Suppressor macrophage (primary cell): ENCODE measurements around the gene ADAMTS1.
"Not testable (repeated sequence)": the region's sequence is repeated elsewhere in the genome, so short reads cannot be mapped to it uniquely, and the experiment has no call there.

Experiments
- DNase-seq, 4 experiments: peaks; one replicate each; pipeline ENCODE4 v3.0.0-alpha.2; 2020 to 2022
- total RNA-seq, 17 experiments: gene quantifications; one replicate each; lab custom pipeline; 2026; ENCODE audit warnings: mixed read lengths in 6 of 17, inconsistent platforms in 3 of 17; lab: John Stamatoyannopoulos, UW

ADAMTS1 gene
- 0 to 2.5 (median 0) reads per million in 17 experiments for total RNA-seq

DNA sequence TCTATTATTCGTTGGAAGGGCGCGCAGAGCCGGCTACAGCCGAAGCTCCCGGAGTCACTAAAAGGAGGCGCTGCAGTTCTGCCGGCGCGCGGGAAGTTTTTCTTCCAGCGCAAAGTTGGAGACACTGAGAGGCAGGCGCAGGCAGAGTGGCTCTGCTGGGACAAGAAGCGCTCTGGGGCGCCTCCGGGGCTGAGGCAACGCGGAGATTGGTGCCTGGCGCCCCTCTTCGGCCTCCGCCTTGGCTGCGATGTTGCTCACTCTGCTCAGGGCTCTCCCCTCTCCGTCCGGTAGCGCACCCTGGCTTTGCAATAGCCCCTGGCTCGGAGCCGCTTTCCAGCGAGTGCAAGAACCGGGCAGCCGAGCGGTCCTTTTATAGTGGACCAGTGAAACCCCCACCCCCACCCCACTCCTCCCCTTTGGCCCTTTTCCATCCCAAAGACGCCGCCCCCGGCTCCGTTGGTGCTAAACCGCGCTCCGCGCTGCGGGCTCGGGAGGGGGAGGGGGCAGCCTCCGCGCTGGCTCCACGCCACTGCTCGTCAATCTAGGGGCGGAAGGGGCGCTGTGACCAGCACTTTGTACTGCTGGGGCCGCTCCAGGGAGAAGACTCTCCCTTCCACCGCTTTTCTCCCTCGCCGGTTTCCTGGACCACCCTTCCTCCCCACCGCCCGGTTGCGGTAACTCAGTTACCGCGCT lies at the start of gene ADAMTS1:
TSS of gene ADAMTS1 (minus strand) at position 344 of the 693 bp plus-strand sequence. CDS start 455 bp downstream, outside the sequence.
- DNase-seq: peak in 2 of 4 experiments; percentile 7 to 16

DNA sequence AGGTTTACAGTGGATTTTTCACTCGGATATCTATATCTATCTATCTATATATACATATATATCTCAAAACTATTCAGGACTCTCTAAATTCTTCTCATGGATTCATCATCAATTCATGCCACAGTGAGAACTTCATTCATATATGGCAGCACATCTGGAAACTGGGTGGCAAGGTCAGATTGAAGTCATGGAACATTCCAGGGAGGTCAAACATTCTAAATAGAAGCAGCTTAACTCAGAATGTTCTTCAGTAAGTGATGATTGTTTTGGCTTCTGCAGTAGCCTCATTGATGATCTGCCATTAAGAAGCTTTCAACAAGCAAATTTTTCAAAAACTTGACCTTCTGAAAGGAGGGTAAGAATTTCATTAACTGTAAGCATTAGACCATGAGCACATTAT lies 46.9 kb upstream of the ADAMTS1 start:
- no peak for DNase-seq

DNA sequence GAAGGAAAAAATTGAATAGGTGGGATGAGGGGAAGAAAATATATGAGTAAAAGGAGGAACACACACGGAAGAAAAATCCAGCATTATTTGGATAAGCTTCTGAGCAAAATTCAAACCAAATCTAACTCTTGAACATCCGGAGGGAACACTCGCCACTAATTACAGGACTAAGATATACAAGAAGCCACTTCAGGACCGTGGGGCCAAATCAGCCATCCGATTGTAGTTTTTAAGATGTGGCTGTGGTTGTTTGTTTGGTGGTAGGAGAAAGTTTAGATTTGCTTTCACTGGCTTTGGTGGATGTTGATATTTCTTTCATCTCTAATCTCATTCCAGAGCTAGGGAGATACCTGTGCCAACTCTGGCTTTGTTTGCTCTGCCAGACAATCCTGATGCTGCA lies 43.7 kb upstream of the ADAMTS1 start:
- DNase-seq: no peak

DNA sequence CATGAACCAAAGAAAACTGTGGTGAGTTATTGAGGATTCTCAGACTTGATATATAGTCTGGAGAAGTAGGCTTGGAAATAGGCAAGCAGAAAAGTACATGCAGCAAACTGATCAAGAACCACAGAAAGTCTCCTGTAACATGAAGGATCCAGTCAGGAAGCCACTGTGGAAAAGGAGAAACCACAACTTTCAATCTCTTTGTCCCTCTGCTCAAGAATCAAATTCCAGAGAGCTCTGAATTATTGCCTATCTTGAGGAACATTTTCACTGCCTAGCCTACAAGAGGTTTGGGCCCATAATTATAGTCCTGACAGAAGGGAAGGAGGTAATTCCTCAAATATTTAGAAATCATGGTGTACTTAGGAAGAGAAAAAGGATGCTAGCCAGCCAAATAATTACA lies 43.0 kb upstream of the ADAMTS1 start:
- DNase-seq: no peak

DNA sequence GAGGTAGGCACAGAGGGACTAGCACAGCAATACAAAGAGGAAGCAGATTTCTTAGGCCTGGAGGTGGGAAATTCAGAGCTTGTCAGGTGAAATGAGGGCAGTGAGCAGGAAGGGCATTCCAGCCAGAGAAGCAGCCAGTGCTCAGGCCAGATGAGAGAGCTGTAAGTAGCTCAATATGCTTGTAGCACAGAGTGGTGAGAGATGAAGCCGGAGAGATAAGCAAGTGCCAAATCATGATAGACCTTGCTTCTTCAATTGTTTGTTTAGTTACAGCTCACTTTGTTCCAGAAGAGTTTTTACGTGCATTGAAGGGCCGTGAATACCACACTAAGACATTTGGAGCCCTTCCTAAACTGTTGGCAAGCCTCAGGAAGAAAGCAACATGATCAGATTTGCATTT lies 42.0 kb upstream of the ADAMTS1 start:
- DNase-seq: no peak

DNA sequence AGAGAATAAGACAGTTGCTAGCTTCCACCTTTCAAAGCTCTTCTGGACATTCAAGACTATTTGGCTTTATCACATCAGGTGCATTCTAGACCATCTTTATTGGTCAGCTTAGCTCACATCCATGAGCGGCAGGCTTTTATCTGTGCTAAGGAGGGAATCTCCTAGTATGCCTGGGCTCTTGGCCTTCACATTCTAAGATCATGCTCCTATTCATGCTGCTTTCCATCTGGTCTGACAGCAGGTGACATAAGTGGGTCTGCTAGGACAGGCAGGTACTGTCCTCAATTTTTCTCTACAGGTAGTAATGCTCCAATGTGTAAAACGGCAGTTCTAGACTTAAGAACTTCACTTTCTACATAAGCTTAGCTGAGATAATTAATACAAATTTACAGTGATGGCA lies 39.2 kb upstream of the ADAMTS1 start:
- no peak for DNase-seq

DNA sequence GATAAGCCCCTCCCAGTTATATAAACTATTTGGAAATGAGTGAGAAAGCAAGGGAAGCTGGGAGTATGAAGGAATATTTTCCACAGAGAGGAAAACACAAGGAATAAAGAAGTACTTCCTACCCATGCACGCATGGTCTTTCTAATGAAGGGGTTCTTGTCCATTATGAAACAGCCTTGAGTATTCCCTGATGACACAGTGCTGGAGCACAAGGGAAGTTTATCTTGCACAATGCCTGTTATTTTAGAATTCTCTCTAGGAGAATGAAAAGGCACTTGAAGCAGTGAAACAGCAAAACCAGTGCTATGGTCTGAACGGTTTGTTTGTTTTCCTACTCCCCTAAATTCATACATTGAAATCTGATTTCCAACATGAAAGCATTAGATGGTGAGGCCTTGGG lies 38.6 kb upstream of the ADAMTS1 start:
- DNase-seq: no peak

DNA sequence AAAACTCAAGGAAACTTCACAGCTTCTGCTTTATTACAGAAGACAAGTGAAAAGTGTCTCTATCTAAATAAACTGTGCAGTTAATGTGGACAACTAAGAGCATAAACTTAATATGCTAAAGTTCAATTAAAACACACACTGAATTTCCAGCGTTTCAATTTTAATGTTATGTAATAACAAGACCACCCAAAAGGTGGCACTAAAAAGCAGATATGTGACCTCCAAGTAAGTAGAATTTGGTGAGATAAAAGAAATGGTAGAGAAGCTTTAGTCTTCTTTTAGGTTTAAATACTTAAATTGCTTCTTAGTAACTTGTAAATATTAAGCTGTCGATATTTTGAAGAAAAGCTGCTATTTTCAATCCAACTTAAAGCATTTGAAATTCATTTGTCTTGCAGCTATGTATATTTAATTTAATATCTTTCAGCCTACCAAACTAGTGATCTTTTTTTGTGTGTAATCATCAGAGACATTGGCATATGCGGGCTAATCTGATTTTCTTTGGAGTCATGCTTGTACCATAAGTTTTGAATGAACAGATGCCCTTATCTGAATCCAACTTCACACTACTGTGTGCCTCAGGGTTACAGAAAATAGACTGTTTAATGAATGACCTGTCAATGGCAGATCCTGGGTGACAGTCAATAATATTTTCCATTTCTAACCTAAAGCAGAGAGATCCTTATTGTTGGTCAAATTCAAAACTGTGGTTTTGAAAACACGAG lies 36.5 kb upstream of the ADAMTS1 start:
- DNase-seq: peak in 3 of 4 experiments; percentile 15 to 44 (median 43)

DNA sequence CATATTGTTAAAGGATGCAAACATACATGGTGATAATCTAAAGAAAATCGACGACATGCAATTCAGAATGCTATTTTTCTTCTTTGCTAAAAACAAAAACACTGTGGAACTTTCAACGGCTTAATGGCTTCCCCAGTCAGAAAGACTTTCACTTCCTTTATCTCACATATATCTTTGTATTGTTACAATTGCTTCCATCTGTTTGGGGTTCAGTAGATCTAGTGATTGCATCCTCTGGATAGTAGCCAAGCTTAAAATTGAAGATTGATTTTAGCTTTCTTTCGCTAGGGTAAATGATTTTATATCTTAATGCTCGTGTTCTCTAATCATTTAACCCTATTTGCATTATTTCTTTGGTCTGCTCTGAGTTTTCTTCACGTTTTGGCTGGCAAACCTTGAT lies 31.8 kb upstream of the ADAMTS1 start:
- peak in 1 of 4 experiments; percentile 12 for DNase-seq

DNA sequence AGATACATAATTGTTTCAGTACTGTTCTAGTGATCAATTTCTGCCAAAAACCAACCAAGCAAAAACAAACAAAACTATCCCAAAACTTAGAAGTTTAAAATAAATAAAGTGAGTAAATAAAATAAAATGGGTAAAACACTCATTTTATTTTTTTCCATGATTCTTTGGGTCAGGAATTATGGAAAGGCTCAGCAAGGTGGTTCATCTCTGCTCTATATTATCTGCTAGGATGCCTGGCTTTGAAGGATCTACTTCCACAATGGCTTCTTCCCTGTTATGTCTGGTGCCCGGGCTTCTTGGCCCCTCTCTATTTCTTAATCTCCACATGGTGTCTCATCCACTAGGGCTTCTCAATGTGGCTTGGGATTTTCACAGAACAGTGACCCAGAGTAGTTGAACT lies 29.1 kb upstream of the ADAMTS1 start:
- DNase-seq: no peak

DNA sequence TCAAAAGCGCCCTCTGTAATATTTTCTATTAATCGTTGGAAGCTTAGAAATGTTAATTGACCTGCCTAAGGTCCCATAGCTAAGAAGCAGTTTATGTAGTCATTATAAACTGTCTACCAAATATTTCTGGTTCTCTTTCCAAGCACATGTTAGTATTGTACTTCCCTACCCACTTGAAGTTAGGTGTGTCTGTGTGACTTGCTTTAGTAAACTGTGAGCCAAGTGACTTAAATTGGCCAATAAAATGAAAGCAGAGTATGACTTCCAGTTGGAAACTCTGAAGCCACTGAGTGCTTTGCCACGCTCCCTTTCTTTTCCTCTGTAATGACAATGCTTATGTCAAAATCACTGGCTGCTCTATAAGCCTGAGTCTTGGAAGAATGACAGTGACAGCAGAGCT lies 20.6 kb upstream of the ADAMTS1 start:
- DNase-seq: no peak

DNA sequence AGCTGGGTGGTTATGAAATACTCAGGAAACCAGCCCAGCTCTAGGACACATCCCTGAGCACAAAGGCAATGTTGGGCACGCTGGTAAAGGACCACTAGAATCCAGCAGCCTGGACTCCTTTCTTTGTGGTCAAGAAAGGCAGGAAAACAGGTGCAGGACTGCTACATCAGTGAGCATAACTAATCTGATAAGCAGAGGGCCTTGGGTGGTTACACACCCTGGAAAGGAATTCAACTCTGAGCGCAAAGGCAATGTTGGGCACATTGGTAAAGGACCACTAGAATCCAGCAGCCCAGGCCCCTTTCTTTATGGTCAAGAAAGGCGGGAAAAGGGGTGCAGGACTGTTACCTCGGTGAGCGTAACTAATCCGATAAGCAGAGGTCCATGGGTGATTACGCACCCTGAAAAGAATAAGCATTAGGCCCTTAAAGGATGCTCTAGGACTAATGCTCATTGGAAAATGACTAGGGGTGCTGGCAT lies 11.7 kb upstream of the ADAMTS1 start:
- not testable (repeated sequence) for DNase-seq

DNA sequence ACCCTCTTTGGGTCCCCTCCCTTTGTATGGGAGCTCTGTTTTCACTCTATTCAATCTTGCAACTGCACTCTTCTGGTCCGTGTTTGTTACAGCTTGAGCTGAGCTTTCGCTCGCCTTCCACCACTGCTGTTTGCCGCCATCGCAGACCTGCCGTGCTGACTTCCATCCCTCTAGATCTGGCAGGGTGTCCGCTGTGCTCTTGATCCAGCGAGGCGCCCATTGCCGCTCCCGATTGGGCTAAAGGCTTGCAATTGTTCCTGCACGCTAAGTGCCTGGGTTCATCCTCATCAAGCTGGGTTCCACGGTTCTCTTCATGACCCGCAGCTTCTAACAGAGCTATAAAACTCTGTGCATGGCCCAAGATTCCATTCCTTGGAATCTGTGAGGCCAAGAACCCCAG lies 9.5 kb upstream of the ADAMTS1 start:
- DNase-seq: not testable (repeated sequence)

DNA sequence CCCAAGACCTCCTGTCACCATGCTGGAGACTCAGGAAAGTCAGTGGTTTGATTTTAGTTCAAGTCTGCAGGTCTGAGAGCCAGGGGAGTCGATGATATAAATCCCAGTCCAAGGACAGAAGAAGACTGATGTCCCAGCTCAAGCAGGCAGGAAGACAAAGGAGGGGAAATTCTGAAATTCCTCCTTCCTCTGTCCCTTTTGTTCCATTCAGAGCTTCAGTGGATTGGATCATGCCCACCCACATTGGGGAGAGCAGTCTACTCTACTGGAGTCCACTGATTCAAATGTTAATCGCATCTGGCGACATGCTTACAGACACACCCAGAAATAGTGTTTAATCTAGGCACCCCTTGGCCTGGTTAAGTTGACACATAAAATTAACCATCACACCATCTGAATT lies 7.2 kb upstream of the ADAMTS1 start:
- no peak for DNase-seq

DNA sequence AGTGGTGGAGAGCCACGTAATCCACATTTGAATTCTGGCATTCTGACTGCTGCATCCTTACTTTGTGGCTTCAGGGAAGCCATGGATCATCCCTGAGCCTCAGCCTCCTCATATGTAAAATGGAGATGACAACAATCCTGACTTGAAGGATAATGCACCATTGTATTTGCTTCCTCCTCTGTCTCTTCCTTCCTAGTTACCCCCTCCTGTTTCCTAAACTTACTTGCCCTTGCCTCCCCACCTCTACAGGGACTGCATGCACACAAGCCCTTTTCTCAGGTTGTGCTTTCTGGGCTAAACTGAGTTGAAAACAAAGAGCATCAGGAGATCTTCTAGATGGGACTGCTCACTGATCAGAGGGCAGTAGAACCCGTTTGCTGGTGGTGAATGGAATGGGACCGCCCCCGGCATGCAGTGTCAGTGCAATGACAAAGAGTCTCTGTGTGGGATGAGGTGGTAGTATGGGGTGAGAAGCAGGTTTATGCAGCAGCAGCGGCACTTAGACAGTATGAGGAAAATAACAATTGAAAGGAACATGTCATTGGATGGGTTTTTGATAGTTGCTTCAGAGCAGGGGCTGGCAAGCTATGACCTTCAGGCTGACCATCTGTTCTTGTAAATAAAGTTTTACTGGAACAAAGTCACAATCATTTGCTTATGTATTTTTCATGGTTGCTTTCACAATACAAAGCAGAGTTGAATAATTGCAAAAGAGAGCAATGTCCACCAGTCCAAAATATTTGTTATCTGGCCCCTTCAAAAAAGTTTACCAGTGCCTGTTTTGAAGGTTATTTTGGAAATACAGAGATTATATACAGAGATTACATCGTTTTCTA lies 6.1 kb upstream of the ADAMTS1 start:
- no peak for DNase-seq

DNA sequence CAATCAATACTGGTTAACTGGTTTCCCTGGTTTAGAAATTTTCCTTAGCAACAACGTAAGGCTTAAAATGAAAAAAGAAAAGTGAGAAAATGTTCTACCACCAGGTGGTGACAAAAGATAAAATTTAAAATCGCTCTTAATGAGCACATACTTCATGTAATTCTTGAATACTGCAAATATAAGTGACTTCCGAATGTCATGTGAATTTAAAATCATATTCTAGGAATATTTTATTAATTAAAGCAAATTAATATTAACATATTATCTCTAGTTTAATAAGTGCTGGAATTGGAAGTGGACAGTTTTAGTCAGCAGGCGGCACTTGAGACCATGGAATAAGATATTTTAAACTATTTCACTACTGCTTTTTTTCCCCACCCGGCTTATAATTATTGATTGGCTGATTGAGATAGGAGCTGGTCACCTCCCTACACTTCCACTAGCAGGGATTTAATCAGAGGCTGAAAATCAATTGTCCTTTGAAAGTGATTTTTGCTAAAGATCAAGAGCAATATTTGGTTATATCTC lies 5.0 kb upstream of the ADAMTS1 start:
- DNase-seq: peak in 3 of 4 experiments; percentile 44 to 65 (median 62)

DNA sequence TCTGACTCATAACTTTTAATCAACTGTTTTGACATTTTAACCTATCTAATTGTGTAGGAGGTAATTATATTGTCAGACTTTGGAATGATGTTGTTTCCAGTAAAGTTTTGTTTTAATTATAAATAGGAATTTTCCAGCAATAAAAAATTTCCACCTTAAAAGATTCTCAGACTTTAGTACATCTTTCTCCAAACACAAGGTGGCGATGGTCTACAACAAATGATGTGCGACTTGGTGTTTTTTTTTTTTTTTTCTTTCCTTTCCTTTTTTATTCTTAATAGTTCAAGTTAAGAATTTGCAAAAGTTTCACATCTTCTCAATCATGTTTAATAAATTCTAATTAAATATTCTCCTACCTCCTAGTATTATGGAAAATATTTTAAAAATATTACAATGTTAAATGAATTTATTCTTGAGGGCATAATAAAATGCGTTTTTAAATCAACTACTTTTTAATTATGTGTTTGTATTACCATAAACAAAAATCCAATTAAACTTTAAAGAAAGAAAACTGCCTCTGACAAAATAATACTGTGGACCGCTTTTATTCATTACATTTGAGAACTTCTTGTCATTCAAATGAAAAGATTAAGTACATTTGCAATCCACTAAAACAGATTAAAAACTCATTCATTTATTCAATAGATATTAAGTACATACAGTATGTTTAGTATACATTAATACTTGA lies 4.4 kb upstream of the ADAMTS1 start:
- peak; percentile 55 to 77 (median 63) for DNase-seq

DNA sequence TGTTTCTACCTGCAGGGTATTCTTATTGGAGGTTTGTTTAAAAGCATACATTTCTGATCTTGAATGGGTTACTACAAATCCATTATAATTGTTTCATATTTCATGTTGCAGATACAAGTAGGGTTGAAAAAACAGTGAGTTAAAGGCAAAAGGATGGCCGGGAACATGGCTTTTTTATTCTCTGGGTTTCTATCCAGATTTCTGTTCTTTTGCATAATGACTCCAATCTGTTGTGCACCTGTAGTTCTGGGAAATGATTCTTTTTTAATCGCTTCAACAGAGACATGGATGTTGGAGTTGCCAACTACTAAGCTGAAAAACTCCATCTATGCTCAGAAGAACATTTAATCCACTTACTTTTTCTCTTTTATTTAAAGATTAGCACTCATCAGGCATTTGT lies 2.7 kb upstream of the ADAMTS1 start:
- no peak for DNase-seq

DNA sequence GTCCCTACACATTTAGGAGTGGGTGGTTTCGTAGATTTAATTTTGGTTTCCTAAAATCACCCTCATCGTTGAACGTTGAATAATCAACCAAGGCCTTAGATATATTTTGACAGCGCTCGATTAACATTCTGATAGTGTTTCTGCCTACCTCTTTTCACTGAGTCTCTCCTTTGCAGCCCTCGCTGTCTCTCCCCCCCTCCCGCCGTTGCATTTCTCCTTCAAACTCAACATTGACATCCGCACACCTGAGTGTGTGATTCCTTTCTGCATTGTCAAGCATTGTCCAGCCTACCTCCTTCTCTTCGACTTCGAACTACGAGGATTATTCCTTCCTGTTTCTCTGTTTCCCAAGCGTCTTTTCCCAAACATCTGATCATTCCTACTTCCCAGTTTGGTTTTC lies 1.8 kb upstream of the ADAMTS1 start:
- no peak for DNase-seq

DNA sequence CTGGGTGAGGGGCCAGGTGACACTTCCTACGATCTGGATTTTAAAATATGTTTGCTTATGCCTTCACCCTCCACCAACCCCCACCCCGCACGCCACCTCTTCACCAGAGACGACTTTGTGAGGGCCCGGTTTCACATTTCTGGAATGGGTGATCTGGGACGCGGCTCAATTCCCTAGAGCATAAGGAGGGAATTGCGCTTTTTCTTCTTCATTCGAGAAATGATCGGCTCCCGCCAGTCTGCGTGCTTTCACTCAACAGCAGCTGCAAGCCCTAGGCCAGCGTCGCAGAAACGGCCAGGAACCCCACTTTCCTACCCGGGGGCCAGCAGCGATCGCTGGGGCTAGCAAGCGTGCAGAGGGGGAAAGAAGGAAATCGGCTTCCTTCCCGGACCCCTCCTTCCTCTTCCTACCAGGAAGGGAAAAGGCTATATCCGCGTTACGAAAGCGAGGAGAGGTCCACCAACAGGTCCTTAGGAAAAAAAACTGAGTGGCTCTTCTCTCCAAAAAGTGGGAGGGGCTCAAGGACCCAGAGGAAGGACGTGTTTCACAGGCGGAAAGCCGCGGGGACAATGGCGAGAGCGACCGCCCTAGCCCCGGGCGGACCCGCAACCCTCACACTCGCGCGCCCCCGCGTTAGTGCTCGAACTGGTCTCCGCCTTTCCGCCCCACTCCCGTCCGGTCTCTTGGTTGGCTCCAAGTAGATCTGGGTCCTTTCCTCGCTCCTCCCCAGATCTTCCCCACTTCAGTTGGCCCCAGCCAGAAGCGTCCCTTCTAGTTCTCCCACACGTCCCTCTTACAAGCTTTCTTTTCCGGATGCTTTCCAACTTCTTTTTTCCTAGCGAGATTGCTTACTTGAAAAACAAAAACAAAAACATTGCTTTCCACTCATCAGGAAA lies 1.1 kb upstream of the ADAMTS1 start:
- DNase-seq: peak in 2 of 4 experiments; percentile 9 to 24

DNA sequence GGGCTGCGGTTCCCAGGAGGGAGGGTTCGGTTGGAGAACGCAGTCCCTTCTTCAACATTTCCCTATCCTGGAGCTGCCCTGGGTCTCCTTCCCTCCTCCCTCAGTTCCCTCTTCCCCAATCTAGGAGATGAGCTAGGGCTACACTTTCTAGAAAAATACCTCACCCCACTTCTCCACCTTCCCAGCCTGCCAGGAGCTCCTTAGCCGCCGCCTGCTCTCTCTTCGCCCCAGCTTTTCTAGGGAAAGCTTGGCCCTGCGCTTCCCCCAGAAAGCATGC lies 488 bp upstream of the ADAMTS1 start:
- peak in 2 of 4 experiments; percentile 1 to 4 for DNase-seq
